HG03469 (cell line): ENCODE data around the gene DNAI4.
A peak's percentile ranks its signal among the peaks of the same experiment; 100 is the strongest.
"Not testable (repeated sequence)": the region's sequence is repeated elsewhere in the genome, so short reads cannot be mapped to it uniquely, and the experiment has no call there.

Experiments
- ATAC-seq: cut with Tn5 transposase; IDR thresholded peaks from one replicate; pipeline ENCODE4 v1.9.1; 2021; ENCODE audit warnings: mild to moderate bottlenecking, moderate library complexity, moderate number of reproducible peaks; ENCODE audit not compliant: unreplicated experiment

DNAI4 gene

GRCh38 chr1:66929999-66930822 lies 5.6 kb upstream of the DNAI4 start:
- ATAC-seq = peak; percentile 53

- ATAC-seq = no peak
Observed at GRCh38 chr1:66929691-66929998, 5.0 kb upstream of the DNAI4 start.

- no peak for ATAC-seq
Observed at GRCh38 chr1:66929146-66929688, 4.6 kb upstream of the DNAI4 start.

- ATAC-seq = no peak
Observed at GRCh38 chr1:66927528-66927927, 2.9 kb upstream of the DNAI4 start.

- no peak for ATAC-seq
Observed at GRCh38 chr1:66925944-66926343, 1.3 kb upstream of the DNAI4 start.

GRCh38 chr1:66925558-66925910 lies 878 bp upstream of the DNAI4 start:
- no peak for ATAC-seq

- no peak for ATAC-seq
Observed at GRCh38 chr1:66920543-66920942, 4.1 kb downstream of the DNAI4 start.

GRCh38 chr1:66919828-66920227 lies 4.8 kb downstream of the DNAI4 start:
- ATAC-seq = no peak

GRCh38 chr1:66919063-66919462 lies 5.6 kb downstream of the DNAI4 start:
- no peak for ATAC-seq

GRCh38 chr1:66917476-66917875 lies 7.2 kb downstream of the DNAI4 start:
- no peak for ATAC-seq

- ATAC-seq = no peak
Observed at GRCh38 chr1:66916320-66916719, 8.3 kb downstream of the DNAI4 start.

- ATAC-seq = not testable (repeated sequence)
Observed at GRCh38 chr1:66915203-66915602, 9.5 kb downstream of the DNAI4 start.

- no peak for ATAC-seq
Observed at GRCh38 chr1:66893712-66894111, 30.9 kb downstream of the DNAI4 start.

GRCh38 chr1:66890621-66891020 lies 34.0 kb downstream of the DNAI4 start:
- no peak for ATAC-seq

GRCh38 chr1:66889030-66889429 lies 35.6 kb downstream of the DNAI4 start:
- no peak for ATAC-seq

GRCh38 chr1:66876664-66877063 lies 48.0 kb downstream of the DNAI4 start:
- no peak for ATAC-seq

- ATAC-seq = no peak
Observed at GRCh38 chr1:66873111-66873510, 51.5 kb downstream of the DNAI4 start.

GRCh38 chr1:66872024-66872423 lies 52.6 kb downstream of the DNAI4 start:
- ATAC-seq = not testable (repeated sequence)

- no peak for ATAC-seq
Observed at GRCh38 chr1:66867501-66867900, 57.2 kb downstream of the DNAI4 start.

- ATAC-seq = no peak
Observed at GRCh38 chr1:66860529-66860928, 64.1 kb downstream of the DNAI4 start.

GRCh38 chr1:66853379-66853778 lies 71.3 kb downstream of the DNAI4 start:
- no peak for ATAC-seq

GRCh38 chr1:66852870-66853269 lies 71.8 kb downstream of the DNAI4 start:
- peak; percentile 60 for ATAC-seq

- no peak for ATAC-seq
Observed at GRCh38 chr1:66850989-66851388, 73.7 kb downstream of the DNAI4 start.
